NOMO-1 treated with DMSO at 0.1 percent for 48 hours (cell line): ENCODE data around the gene MRPS24.
"Not testable (repeated sequence)": the region's sequence is repeated elsewhere in the genome, so short reads cannot be mapped to it uniquely, and the experiment has no call there.

Experiments used
- DNase-seq: peaks from one replicate; lab custom pipeline; 2025; ENCODE audit not compliant: unreplicated experiment; lab: John Stamatoyannopoulos, UW

MRPS24 gene

DNA sequence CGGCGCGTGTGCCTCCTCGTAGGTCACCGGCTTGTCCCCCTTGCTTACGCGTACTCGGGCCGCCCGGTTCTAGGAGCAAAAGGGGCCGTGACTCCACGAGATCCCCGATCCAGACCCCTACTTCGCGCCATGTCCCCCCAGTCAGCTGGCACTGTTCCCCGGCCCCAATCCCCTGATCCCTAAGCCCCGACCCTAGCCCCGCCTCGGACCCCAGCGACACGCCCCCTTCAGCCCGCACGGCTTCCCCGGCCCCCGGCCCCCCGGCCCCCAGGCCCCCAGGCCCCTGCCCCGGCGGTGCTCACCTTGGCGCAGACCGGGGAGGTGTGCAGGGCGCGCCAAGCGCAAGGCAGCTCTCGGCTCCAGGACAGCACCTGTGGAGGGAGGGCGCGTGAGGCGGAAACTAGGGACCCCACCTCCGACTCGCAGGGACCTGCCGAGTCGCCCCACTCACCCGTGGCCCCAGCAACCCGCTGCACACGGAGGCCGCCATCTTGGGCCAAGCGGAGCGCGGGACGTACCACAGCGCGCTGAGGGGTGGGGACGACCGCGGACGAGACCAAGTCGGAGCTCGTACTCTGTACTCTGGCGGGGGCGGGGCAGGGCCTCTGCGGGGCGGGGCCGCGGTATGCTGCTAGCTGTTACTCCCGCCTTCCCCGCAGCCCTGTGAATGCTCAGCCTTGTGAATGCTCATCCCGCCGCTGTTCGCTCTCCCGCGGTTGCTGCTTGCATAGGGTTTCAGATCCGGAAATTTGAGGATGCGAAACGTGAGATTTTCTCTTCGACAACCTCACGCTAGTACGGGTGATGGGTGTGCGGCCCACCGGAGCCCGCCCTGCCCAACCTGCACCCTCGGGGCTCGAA, at the start of gene MRPS24:
TSS of gene MRPS24 (minus strand) at position 512 of the 861 bp plus-strand sequence. CDS start at position 490, 22 bp downstream.
- DNase-seq = peak; percentile 94

DNA sequence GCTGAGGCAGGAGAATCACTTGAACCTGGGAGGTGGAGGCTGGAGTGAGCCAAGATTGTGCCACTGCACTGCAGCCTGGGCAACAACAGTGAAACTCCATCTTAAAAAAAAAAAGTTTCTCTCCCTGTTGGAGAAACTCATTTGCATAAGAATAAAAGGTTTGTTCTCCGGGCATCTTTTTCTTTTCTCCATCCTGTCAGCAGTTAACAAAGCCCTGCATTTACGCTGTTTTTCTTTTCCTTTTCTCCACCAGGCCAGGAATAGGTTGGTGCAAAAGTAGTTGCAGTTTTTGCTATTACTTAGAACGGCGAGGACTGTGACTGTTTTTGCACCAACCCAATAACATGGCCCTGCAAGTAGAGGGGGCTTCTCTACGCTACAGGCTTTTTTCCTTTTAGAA, 46.6 kb upstream of the MRPS24 start:
- no peak for DNase-seq

DNA sequence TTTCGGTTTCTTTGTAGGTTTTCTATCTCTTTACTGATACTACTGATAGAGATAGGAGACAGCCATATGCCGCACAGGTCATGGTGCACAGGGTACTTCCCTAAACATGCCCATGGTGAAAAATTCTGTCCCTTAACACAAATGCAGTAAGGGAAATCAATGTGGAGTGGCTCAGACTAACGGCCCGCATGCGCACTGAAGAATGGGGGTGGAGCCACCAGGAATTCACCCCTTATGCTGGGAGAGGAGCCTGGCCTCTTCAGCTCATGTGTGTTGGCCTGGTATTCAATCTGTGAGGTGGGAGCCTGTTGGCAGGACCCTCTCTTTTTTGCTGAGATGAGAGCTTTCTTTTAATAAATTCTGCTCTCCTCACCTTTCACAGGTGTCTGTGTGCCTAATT, 45.5 kb upstream of the MRPS24 start:
- no peak for DNase-seq

DNA sequence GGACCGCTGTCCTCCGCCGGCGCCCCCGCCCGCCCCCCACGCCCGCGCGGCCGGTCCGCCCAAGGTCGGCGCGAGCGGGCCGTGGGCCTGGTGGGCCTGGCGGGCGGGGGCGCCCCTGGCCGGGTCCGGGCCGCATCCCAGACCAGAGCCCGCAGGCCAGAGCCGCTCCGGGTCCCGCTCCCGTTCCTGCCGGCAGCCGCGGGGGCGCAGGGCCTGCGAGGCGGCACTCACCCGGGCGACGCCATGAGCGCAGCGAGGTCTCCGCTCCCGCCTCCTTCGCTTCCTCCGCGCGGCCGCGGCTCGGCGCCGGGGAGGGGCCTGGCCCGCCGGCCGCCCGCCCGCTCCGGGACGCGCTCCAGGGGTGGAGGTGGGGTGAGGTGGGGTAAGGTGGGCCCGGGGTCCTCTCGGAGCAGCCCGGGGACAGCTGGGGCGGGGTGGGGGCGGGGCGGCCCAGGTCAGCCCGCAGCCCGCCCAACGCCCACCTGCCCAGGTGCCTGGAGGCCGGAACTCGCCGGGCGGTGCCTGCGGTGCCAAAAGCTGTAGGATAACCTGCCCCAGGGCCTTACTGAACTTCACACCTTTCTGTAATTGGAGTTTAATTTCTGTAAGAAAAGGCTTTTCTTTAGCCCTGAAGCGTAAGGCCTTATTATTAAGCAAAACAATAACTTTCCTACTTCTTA, 37.2 kb upstream of the MRPS24 start, which contains the start of gene URGCP:
TSS of gene URGCP (minus strand) at position 266 of the 680 bp plus-strand sequence. CDS start at position 245, 21 bp downstream.
- peak; percentile 28 for DNase-seq

DNA sequence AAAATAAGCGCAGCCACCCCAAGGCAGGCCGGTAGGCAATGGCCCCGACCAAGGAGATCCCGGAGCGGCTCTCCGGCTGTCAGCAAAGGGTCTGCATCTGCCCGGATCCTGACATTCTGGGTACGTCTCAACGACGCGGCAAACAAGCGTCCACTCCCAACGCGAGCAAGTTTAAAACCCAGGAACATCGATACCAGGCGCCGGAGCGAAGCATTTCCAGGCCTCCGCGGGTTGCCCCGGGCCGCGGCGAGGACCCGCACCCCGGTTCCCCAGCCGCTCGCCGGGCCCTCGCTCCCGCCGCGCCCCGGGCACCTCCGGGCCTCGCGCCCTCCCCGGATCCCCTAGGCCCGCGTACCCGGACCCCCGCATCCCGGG, 36.6 kb upstream of the MRPS24 start:
- no peak for DNase-seq

DNA sequence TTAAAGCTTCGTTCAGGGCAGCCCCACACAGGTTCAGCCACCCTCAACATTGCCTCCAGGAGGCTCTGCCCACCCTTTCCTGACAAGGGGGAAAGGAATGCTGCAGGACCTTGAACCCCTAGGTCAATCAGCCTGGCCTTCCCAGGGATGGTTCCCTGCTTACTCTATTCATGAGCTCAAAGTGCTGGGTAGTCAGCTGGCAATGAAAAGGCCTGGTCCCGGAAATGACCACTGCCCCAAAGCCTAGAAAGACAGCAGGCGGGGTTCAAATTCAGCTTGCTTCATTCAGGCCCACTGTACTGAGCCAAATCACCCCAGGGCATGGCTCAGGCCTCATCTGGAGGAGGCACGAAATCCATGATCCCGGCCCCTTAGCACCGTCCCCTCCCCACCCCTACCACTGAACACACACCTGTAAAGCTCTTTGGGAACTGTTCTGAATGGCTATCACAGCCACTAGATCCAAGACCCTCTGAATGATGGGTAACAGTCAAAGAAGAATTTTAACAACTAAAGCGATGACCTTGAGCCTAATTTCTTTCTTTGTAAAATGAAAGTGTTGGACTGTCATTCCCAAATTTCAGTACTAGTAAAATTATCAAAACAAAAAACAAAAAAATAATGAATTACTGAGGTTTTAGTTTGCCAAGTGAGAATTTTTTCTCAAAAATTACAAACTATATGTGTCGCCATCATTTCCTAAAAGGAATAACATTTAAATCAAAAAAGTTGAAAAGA, 36.1 kb upstream of the MRPS24 start:
- no peak for DNase-seq

DNA sequence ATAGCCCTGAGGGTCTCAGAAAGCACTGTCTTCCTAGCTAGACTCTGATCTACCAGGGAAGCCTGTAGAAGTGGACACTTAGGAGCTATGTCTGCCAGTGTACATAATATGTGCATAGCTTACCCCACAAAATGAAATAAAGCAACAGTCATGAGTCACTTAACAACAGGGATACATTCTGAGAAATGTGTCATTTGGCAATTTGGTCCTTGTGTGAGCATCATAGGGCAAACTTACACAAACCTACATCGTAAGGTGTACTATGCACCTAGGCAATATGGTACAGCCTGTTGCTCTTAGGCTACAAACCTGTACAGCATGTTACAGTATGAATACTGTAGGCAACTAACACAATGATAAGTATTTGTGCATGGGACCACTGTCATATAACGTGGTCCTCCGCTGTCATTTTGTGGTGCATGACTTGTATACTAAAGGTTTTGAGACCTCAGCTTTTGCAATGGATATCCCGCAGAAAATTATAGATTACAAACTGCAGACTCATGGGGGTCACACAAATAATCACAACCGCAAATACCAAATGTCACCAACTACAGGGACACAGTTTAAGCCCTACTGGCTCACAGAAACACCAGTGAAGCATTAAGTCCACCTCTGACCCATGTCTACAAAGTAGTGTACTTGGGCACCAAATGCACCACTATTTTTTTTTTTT, 35.4 kb upstream of the MRPS24 start:
- no peak for DNase-seq

DNA sequence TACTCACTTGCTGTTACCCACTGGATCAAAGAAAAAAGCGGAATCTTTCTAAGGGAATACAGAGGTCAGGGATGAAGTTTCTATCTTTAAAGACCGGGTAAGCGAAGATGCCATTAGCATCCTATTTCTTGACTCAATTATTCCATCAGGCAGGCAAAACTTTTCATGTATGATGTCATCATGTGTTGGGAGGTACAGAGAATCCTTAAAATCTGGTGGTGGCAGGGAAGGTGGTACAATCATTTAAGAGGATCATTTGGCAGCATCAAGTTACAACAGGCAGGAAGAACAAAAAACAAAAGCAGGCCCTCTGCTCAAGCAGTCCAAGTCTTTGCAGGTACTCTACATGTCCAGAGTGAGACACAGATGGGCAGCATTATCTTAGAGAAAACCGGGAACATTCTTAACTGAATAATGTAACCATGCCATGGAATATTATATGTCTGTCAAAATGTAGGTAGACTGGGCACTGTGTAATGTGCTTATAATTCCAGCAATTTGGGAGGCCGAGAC, 33.3 kb upstream of the MRPS24 start:
- DNase-seq = no peak

DNA sequence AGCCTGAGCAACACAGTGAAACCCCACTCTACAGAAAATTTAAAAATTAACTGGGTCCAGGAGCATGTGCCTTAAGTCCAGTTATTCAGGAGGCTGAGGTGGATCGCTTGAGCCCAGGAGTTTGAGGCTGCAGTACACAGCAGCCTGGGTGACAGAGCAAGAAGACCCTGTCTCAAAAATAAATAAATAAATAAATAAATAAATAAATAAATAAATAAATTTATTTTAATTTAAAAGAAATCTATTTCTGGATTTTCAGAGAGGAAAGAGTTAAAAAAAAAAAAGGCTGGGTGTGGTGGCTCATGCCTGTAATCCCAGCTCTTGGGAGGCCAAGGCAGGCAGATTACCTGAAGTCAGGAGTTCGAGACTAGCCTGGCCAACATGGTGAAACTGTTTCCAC, 29.3 kb upstream of the MRPS24 start:
- not testable (repeated sequence) for DNase-seq

DNA sequence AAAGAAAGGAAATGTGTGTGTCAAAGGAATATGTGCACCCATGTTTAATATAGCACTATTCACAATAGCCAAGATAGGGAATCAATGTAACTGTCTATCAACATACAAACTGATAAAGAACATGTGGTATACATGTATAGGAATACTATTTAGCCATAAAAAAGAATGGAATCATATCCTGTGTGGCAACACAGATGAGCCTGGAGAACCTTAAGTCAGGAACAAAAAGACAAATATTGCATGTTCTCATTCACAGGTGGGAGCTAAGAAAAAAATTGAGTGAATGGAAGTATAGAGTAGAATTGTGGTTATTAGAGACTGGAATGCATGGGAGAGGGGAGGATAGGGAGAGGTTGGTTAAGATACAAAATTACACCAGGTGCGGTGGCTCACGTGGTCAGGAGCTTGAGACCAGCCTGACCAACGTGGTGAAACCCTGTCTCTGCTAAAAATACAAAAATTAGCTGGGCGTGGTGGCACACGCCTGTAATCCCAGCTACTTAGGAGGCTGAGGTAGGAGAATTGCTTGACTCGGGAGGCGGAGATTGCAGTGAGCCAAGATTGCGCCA, 26.6 kb upstream of the MRPS24 start:
- DNase-seq = no peak

DNA sequence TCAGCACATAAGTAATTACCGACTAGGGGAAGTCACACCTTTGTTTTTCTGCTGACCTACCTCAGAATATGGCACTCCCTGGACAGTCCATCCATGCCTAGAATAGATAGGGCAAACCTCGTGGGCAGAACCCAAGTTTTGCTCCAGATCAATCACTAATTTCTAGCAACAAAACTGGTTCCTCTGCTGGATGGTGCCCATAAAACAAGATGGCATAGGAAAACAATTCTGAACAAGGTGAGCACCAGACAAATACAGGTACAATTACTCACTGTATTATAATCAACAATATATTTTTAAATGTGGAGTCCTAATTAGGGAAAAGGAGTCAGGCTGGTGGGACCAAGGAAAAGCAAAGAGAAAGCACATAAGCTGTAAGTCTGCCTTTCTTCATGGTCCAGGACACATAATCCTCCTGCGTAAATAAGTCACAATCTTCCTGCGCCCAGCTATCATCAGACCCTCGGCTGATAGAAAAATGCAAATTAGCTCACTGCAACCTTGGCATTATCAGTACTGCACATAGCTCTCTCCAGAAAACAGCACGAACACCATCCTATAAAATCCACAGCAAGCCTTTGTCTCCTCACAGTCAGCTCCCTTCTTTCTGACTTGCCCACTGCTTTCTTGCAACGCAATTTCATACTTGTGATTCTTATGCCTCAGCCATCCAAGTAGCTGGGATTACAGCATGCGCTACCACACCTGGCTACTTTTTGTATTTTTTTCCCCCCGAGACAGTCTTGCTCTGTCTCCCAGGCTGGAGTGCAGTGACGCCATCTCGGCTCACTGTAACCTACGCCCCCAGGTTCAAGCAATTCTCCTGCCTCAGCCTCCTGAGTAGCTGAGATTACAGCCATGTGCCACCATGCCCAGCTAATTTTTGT, 22.0 kb upstream of the MRPS24 start:
- no peak for DNase-seq

DNA sequence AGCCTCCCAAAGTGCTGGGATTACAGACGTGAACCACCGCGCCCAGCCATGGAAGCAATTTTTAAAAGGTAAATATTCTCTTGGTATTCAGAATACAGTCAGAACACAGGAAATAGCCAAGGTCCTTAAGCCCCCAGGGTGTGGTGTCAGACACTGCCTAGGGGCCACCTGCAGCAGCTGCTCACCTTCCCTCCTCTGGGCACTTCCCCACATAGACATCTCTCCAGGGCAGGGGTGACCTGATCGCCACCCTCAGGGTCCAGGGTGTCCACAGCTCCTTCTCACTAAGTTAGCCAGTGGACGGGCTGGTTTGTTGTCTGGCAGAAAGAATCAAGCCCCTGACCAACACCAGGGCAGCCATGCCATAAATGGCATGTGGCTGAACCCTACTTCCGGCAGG, 21.2 kb upstream of the MRPS24 start:
- DNase-seq = no peak

DNA sequence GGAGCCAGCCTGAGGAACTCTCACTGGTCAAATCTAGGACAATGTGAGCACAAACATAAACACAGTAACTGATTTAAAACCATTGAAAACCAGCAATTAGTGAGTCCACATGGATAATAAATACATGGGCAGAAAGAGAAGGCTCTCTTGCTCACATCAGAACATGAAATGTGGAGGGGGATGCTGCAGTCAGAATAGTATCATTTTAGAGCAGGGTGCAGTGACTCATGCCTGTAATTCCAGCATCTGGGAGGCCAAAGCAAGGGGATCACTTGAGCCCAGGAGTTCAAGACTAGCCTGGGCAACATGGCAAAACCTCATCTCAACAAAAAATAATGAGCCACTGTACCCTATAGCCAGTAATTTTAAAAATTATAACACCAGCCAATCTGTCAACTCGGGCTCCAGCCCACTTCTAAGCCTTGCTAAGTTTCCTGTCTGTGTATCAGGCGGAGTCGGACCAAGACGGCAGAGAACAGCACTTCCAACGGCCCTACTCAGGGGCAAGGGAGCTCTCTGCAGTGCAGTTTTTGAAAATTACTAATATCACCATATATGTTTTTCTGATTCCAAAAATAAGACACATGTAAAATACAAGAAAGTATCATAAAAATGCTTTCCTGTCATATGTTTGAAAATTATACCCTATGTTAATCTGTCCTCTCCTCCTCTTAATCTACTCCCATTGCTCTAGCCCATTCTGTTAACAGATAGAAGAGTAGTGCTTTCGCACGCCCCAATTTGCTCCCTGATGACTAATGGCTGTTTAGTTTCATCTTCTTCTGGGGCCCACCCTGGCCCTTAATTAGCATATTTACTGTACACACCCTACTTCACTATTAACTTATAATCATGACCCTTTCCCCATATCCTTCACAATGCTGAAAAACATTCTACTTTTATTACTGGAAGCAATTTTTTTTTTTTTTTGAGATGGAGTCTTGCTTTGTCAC, 20.0 kb upstream of the MRPS24 start:
- no peak for DNase-seq

DNA sequence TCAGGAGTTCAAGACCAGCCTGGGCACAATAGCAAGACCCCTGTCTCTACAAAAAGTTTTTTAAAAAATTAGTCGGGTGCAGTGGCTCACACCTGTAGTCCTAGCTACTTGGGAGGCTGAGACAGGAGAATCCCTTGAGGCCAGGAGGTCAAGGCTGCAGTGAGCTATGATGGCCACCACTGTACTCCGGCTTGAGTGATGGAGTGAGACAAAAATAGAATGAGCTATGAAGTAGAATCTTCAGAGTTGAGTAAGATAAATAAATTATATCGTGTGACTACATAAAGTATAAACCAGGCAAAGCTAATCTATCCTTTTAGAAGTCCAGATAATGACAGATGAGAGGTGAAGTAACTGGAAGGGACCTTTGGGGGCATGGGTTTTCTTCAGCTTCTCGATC, 15.3 kb upstream of the MRPS24 start:
- no peak for DNase-seq

DNA sequence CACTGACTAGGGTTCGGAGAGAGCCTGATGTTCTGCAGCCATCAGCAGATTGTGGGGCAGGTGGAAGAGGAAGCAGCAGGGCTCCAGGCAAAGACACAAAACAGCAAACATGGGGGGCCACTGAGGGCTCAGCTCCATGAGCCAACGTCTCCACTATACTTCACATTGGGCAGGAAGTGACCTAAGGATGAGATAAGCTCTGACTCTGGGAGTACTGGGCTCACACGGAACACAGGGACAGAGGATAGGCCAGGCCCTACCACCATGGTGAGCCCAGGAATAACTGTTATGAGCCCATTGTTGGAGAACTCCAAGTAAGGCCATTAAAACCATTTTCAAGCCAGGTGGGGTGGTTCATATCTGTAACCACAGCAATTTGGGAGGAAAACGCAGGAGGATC, 14.9 kb upstream of the MRPS24 start:
- no peak for DNase-seq

DNA sequence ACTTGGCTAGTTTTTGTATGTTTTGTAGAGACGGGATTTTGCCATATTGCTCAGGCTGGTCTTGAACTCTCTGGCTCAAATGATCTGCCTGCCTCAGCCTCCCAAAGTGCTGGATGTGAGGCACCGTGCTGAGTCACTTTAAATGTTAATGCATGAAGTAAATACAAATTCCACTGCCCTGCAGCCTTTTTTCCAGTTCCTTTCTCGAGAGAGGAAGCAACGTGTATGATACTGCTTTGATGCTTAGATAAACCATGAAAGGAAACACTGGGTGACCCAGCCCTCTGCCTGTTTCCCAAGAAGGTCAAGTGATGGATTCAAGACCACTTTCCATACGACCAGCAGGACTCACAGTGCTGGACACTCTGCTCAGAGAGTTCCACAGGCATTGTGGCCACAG, 11.3 kb upstream of the MRPS24 start:
- DNase-seq = no peak

DNA sequence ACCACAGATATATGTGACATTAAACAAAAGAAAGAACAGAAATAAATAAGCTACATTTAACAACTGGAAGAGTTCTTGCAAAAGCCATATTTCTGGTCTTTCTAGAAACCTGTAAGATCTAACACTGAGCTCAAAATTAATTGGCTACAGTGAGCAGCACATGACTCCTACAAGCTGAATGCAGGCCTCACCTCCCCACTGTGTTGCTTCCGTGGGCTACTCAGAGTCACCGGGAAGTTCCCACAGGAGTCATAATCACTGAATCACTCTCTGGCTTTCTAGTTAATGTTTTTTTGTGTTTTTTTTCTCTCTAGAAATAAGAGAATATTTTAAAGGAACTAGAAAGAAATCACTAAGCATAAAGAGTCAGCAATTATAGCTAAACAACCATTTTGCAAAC, 10.2 kb upstream of the MRPS24 start:
- DNase-seq = no peak

DNA sequence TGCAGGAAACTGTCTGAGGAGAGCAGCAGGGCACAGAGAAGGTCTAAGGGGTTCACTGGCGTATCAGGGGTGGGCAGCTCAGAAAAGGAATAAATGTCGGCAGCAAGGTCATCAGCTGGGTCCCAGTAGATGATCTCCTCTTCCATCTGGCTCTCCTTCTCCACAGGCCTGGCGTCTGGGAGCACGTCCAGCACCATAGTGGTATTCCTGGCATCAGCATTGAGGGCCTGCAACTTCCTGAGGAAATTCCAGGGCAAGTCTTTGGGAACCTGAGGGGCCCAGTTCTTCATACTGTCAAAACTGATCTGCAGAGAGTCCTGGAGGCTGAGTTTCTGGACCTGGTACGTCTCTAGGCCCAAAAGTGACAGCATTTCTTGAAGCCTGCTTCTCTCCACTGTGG, 9.6 kb upstream of the MRPS24 start:
- no peak for DNase-seq
